Stimulated activated CD8-positive, alpha-beta memory T cell treated with anti-CD3 and anti-CD28 coated beads, Interleukin-4, amount 100 ng/mL, for 24 hours (primary cell): ENCODE results near the gene CCDC102A.

ENCODE experiments used
- DNase-seq: peaks from one replicate; pipeline ENCODE4 v3.0.0-alpha.2; 2020; ENCODE audit warnings: low read depth

The CCDC102A gene

DNA sequence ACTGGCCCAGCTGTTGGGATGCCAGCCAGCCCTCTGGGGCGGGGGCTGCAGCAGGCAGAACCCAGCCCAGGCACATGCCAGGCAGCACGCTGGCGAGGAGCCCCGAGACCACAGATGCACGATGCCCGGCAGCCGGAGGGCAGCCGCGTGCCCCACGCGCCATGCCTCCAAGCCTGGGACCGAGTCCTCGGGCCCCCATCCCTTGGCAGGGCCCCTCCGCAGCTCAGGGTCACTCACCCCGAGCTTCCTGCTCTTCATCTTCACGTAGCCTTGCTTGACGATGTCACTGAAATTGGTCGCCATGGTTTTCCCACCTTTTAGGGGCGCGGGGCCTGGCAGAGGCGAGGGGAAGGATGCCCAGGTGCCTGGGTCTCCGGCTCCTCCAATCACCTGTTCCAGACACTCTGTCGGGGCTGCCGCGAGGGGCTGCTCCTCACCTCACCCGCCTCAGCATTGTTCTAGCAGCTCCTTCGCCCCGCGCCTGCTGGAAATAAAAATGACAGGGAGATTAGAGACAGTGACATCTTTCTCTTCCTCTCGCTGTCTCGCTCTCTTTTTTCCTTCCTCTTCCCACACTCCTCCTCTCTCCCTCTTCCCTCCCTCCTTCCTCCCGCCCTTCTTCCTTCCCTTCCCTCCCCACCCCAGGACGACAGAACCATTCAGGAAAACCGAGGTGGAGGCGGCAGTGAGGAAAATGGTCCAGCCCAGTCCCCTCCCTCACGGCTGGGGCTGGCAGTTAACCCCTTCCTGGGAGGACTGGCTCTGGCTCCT lies 57.0 kb downstream of the CCDC102A start:
- no peak for DNase-seq

- no peak for DNase-seq
Observed at GRCh38 chr16:57478396-57479204, 57.8 kb downstream of the CCDC102A start.

DNA sequence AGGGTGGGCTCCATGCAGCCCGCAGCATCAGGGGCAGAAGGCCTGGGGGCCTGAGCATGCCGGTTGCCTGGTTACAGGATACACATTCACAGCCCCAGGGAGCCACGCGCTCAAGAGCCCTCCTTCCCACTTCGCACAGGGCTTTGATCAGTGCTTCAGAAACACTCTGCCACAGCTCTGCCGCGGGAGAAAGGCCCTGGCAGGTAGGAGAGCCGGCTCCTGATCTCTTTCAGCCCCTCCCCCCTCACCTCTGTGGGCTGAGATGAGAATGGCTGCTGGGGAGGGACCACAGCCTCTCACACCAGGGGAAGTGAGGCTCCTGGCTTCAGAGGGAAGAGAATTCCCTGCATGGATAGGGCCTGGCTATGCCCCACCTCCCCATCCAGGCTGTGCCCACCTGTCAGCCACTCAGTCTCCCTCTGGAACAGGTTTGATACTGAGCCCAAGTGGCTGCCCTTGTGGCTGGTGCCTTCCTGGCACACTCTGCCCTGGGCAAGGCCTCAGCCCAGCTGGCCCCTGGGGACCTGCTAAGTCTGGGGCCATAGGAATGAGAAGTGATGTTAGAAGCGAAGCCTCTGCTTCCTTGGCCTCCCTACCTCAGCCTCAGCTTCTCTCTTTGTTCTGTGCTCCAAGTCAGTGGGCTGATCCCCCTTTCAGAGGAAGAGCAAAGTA lies 58.7 kb downstream of the CCDC102A start:
- no peak for DNase-seq

DNA sequence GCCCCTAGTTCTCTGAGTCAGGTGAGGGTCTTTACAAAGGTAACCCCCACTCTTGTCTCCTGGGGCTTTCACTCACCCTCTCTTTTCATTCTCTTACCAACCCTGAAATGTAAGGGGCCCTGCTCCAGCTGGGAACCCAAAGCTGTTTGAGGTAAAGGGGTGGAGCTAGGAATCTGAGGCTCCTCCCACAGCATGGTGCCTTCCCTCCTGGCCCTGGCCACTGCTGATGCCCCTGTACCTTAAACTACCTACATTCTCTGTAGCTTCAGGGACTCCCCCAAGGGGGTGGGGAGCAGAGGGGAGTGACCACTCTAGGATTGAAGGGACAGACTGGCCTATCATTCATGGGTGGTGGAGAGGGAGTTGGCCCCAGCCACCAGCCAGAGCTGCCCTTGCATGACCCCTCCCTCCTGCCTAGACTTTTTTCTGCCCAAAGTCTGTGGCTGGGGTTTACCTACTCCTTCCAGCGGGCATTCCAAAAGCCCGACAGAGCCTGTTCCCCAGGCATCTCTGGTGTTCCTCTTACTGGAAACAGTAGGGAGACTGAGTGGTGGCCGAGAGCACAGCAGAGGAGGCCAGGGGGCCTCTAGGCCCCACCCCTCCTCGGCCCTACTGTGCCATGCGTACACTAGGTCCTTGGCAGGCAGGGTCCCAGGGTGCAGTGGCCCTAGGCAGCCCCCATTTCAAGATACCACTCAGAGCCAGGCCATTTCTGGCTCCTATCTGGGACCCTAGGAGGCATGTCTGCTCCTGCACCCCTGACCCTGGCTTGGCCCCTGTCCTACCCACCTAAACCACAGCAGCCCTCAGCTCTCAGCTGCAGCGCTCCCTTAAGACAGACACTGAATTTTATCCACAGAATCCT lies 59.6 kb downstream of the CCDC102A start:
- no peak for DNase-seq

- DNase-seq, result peak; percentile 69
Observed at GRCh38 chr16:57475711-57476339, 60.5 kb downstream of the CCDC102A start.

- no peak for DNase-seq
Observed at GRCh38 chr16:57474671-57475661, 61.4 kb downstream of the CCDC102A start.

DNA sequence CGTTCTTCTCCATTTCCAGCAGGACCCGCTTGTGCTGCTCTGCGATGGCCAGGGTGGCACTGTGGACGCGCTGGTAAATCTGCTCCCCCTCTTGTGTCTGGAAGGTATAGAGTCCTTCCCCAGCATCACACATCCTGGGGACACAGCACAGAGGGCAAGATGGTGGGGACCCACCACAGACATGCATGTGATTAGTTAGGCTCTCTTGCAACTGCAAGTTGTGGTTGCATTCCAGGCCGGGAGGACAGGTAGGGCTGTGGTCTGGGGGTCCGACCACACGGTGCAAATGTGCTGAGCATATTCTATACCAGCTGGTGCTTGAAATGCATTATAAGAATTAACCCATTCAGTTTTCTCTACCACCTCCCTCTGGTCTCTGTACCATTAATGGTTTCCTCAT lies 62.5 kb downstream of the CCDC102A start:
- DNase-seq, result no peak

DNA sequence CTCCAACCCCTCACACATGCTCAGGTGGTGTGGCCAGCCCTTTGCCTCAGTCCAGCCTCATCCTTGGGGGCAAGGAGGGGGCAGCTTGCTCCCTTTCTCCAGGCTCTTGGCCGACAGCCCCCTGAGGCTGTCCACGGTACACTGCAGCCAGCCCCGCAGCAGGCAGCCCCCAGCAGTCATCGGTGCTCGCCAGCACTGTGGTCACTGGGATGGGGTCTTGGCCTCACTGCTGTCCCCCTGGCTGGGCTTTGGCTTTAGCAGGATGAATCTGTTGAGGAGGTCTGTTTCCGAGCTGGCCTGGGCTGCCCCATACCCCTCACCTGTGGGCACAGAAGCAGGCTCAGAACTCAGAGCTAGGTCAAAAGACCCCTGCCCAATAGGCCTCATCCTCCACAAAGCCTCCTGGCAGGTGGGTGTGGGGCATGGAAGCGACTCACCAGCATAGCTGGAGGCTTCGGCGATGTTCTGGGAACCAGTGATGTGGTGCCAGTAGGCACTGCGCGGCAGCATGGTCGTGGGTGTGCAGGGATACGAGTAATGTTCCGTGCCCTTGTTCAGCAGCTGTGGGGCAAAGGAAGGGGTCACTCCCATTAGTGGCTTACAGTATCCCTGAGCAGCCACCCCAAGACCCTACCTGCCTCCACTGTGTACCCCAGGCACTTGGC lies 63.1 kb downstream of the CCDC102A start:
- DNase-seq, result no peak

DNA sequence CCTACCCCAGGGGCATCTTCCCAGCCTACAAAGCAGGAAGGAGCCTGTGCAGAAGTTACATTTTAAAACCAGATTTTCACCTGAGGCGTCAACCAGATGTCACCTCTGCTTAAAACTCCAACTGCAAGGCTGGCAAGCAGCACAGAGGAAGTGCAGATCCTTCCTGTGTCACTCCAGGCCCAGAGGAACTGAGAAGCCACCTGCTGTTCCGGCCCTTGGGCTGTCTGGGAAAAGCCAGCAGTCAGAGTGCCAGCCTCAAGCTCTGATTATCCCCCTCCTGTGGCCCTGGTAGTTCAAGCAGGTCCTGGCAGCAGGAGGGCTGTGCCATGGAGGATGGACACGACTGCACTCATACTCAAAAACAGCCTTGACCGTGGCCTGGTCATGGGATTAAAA lies 63.7 kb downstream of the CCDC102A start:
- DNase-seq, result no peak

GRCh38 chr16:57471852-57472664 lies 64.3 kb downstream of the CCDC102A start:
- DNase-seq, result no peak

- no peak for DNase-seq
Observed at GRCh38 chr16:57471209-57471608, 65.2 kb downstream of the CCDC102A start.

GRCh38 chr16:57470711-57471110 lies 65.7 kb downstream of the CCDC102A start:
- DNase-seq, result no peak

DNA sequence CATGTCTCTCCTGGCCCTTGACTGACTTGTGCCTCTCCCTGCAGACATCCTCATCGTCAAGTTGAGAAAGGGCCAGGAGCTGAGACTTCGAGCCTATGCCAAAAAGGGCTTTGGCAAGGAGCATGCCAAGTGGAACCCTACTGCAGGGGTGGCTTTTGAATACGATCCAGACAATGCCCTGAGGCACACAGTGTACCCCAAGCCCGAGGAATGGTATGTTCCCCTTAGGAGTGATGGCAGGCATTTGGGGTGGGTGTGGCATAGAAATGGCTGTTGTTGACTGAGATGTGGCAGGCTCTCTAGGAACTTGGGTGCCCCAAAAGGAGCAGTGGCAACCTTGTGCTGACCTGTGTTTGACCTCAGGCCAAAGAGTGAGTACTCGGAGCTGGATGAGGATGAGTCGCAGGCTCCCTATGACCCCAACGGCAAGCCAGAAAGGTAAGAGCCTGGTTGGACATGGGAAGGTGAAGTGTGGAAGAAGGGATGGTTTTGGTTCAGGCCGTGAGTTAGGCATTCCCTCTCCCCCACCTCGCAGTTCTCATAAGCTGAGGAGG lies 66.4 kb downstream of the CCDC102A start:
- DNase-seq, result no peak

DNA sequence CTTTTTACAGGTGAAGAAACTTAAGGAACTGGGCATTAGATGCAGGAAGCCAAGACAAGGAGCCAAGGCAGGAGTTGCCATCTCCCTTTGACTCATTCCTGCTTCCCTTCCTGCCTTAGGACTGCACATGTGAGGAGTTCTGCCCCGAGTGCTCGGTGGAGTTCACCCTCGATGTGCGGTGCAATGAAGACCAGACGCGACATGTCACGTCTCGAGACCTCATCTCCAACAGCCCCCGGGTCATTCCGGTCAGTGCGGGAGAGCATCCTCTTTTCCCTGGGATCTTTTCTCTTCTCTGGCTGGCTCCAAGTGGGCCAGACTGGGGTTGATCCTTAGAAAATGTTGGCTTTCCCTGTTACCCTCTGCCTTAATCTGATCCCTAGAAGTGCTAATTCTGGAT lies 67.3 kb downstream of the CCDC102A start:
- DNase-seq, result no peak

DNA sequence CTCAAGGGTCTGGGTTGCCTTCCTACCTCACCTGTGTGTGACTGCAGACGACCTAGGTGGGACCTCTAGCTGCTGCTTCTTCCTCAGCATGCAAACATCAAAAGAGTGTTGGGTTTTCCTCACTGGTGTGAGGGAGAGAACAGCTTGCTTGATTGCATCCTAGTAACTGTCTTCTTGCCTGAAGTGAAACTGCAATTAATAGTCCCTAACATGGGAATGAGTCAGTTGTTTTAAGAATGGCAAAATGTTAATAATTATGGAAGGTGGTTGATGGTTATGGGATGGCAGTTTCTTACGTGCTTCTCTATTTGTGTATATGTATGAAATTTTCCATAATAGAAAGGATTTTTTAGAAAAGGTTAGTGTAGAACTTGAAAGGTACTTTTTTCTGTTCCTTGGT lies 68.0 kb downstream of the CCDC102A start:
- no peak for DNase-seq

GRCh38 chr16:57464523-57464922 lies 71.8 kb downstream of the CCDC102A start:
- DNase-seq, result no peak

DNA sequence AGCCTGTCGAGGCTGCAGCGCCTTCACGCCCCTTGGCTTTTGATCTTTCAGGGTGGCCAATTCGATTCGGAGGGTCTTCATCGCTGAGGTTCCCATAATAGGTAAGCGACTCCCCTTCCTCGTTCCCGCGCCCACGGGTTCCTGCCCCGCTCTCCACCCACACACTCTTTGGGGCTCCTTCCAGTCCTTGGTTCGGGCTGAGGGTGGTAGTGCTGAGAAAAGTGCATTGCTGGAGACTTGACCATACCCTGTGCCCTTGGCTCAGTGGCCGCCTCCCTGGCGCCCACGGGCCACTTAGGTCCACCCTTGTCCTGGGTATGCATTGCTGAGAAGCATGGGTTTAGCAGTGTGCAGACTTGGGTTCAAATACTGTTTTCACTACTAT lies 73.4 kb downstream of the CCDC102A start:
- no peak for DNase-seq

DNA sequence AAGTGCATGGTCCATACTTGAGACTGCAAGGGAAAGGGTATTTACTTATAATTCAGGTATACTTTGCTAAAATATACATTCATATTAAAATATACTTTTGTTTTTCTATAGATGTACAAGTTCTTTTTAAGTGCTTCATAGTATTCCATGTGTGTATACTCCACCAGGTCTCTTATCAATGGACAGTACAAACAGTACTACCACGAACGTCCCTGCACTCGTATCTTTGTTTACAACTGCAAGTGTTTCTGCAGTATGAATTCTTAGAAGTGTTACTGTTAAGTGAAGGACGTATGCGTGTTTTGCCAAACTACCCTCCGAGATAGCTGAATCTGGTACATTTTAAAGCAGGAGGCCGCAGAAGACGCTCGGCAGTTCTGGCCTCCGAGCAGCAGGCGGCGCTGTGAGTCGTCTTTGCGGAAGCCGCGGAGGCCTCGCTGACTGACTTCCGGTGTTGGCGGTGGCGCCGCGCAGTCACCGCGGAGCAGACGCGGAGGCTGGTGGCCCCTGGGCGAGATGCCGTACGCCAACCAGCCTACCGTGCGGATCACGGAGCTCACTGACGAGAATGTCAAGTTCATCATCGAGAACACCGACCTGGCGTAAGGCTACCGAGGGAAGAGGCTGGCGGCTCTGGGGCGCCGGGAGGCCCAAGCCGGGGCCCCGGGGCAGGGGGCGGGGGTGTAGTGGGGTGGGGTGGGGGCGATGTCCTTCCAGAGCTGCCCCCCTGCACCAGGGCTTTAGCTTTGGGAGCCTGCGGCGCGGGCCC lies 74.0 kb downstream of the CCDC102A start, which contains the start of gene POLR2C:
TSS of gene POLR2C (plus strand) at position 471 of the 769 bp plus-strand sequence. CDS start at position 517, 46 bp downstream.
- peak; percentile 88 for DNase-seq
